HEK293 (cell line): Measurements from ENCODE around the gene NFE2L2.
A peak's percentile ranks its signal among the peaks of the same experiment; 100 is the strongest.

Source experiments
- FEZF1 ChIP-seq: fragments of 450-650 bp; formaldehyde crosslinking; IDR thresholded peaks from 2 replicates; pipeline ENCODE4 v1.5.1; 2016; ENCODE audit warnings: missing biosample characterization, missing genetic modification characterization
- GFI1B ChIP-seq: fragments of 450-650 bp; formaldehyde crosslinking; IDR thresholded peaks from 2 replicates; pipeline ENCODE4 v1.5.1; 2016; ENCODE audit warnings: missing biosample characterization, missing genetic modification characterization
- PRDM1 ChIP-seq: fragments of 450-650 bp; formaldehyde crosslinking; IDR thresholded peaks from 2 replicates; pipeline ENCODE4; 2016; ENCODE audit warnings: missing biosample characterization, missing genetic modification characterization
- SCRT1 ChIP-seq: fragments of 450-650 bp; formaldehyde crosslinking; IDR thresholded peaks from 2 replicates; pipeline ENCODE4 v1.5.1; 2016; ENCODE audit warnings: missing biosample characterization, missing genetic modification characterization, borderline replicate concordance
- SP2 ChIP-seq: fragments of 450-650 bp; formaldehyde crosslinking; IDR thresholded peaks from 2 replicates; pipeline ENCODE4 v1.5.1; 2016; ENCODE audit warnings: missing biosample characterization, missing genetic modification characterization
- YY1 ChIP-seq: fragments of 450-650 bp; formaldehyde crosslinking; IDR thresholded peaks from 2 replicates; pipeline ENCODE4 v1.5.1; 2018; ENCODE audit warnings: missing biosample characterization, missing genetic modification characterization
- ZBTB17 ChIP-seq: fragments of 450-650 bp; formaldehyde crosslinking; IDR thresholded peaks from 2 replicates; pipeline ENCODE4 v1.5.1; 2016; ENCODE audit warnings: missing biosample characterization, missing genetic modification characterization
- ZNF121 ChIP-seq: fragments of 450-650 bp; formaldehyde crosslinking; IDR thresholded peaks from 2 replicates; pipeline ENCODE4 v1.5.1; 2016; ENCODE audit warnings: missing biosample characterization, missing genetic modification characterization
- ZNF16 ChIP-seq: fragments of 450-650 bp; formaldehyde crosslinking; IDR thresholded peaks from 2 replicates; pipeline ENCODE4 v1.5.1; 2016; ENCODE audit warnings: low read depth, missing biosample characterization, missing genetic modification characterization
- ZNF174 ChIP-seq: fragments of 450-650 bp; formaldehyde crosslinking; IDR thresholded peaks from 2 replicates; pipeline ENCODE4 v1.5.0; 2017; ENCODE audit warnings: missing biosample characterization, mild to moderate bottlenecking, missing genetic modification characterization
- ZNF175 ChIP-seq: fragments of 450-650 bp; formaldehyde crosslinking; IDR thresholded peaks from 2 replicates; pipeline ENCODE4 v1.5.1; 2016; ENCODE audit warnings: missing biosample characterization, missing genetic modification characterization
- ZNF341 ChIP-seq: fragments of 450-650 bp; formaldehyde crosslinking; IDR thresholded peaks from 2 replicates; pipeline ENCODE4; 2016; ENCODE audit warnings: low read depth, missing biosample characterization, missing genetic modification characterization
- ZNF423 ChIP-seq: fragments of 450-650 bp; formaldehyde crosslinking; IDR thresholded peaks from 2 replicates; pipeline ENCODE4 v1.5.1; 2016; ENCODE audit warnings: missing biosample characterization, missing genetic modification characterization
- ZNF561 ChIP-seq: fragments of 450-650 bp; IDR thresholded peaks from 2 replicates; pipeline ENCODE4 v1.5.1; 2018; ENCODE audit warnings: missing biosample characterization, missing genetic modification characterization, borderline replicate concordance
- ZNF580 ChIP-seq: fragments of 450-650 bp; formaldehyde crosslinking; IDR thresholded peaks from 2 replicates; pipeline ENCODE4 v1.5.1; 2016; ENCODE audit warnings: missing biosample characterization, missing genetic modification characterization
- ZNF596 ChIP-seq: fragments of 450-650 bp; IDR thresholded peaks from 2 replicates; pipeline ENCODE4 v1.5.0; 2018; ENCODE audit warnings: missing biosample characterization, mild to moderate bottlenecking, missing genetic modification characterization, moderate library complexity
- ZNF654 ChIP-seq: fragments of 450-650 bp; formaldehyde crosslinking; IDR thresholded peaks from 2 replicates; pipeline ENCODE4 v1.5.1; 2016; ENCODE audit warnings: low read depth, missing biosample characterization, missing genetic modification characterization
- TF ChIP-seq, protein P1 (sequence below): fragments of 450-650 bp; formaldehyde crosslinking; IDR thresholded peaks from 2 replicates; pipeline ENCODE4 v1.5.1; 2016; ENCODE audit warnings: missing biosample characterization, missing genetic modification characterization
- TF ChIP-seq, protein P2 (sequence below): fragments of 450-650 bp; formaldehyde crosslinking; IDR thresholded peaks from 2 replicates; pipeline ENCODE4 v1.5.1; 2016; ENCODE audit warnings: missing biosample characterization, missing genetic modification characterization
- TF ChIP-seq, protein P3 (sequence below): fragments of 450-650 bp; formaldehyde crosslinking; IDR thresholded peaks from 2 replicates; pipeline ENCODE4 v1.5.1; 2016; ENCODE audit warnings: missing biosample characterization, missing genetic modification characterization, low read depth

Gene NFE2L2

DNA sequence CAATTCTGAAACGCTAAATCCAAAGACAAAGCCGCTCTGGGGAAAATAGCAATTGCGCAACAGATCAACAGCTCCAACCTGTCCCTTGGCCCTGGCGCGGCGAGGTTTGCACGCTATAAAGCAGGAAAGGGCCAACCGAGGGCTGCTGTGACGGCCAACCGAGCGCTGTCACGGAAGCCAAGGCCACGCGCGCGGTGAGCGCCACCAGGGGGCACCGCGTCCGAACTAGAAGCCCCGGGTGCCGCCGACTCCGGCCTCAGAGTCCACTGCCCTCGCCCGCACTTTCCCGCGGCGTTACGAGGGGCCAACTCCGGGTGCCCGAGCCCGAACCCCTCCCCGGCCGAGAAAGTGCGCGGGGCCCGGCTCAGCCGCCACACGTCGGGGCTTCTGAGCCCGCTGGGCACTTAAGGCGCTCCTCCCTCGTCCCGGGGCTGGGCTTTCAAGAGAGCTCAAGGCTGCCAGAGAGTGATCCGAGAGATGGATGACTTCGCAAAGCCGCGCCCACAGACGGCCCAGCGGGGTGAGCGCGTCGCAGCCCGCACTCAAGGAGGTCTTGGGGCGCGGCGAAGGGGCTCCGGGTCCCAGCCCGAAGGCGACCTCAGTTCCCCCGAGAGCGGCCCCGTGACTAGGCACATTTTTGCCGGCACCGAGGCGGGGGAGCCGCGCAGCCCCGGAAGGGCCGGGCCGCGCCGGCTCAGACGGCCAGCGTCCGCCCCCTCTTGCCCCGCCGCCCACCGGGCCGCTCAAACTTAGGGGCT lies 897 bp downstream of the NFE2L2 start (continued):
- TF ChIP-seq YY1 (tag by site-specific recombination) = peak; percentile 65
- TF ChIP-seq ZNF174 (tag by site-specific recombination) = no peak
- TF ChIP-seq ZNF580 (tag by site-specific recombination) = peak; percentile 47; the same call in 1 of the 2 replicates
- TF ChIP-seq ZNF121 (tag by site-specific recombination) = peak; percentile 48; the same call in 1 of the 2 replicates
- TF ChIP-seq GFI1B (tag by site-specific recombination) = peak; percentile 72
- no peak for TF ChIP-seq ZNF175 (tag by site-specific recombination)
- TF ChIP-seq ZNF596 = peak; percentile 50
- TF ChIP-seq SCRT1 (tag by site-specific recombination) = peak; percentile 50; the same call in 1 of the 2 replicates
- TF ChIP-seq, protein P1, sequence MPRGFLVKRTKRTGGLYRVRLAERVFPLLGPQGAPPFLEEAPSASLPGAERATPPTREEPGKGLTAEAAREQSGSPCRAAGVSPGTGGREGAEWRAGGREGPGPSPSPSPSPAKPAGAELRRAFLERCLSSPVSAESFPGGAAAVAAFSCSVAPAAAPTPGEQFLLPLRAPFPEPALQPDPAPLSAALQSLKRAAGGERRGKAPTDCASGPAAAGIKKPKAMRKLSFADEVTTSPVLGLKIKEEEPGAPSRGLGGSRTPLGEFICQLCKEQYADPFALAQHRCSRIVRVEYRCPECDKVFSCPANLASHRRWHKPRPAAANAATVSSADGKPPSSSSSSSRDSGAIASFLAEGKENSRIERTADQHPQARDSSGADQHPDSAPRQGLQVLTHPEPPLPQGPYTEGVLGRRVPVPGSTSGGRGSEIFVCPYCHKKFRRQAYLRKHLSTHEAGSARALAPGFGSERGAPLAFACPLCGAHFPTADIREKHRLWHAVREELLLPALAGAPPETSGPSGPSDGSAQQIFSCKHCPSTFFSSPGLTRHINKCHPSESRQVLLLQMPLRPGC (tag by site-specific recombination) = peak; percentile 79
- peak; percentile 94 for TF ChIP-seq ZBTB17 (tag by site-specific recombination)
- peak; percentile 75 for TF ChIP-seq FEZF1 (tag by site-specific recombination)
- TF ChIP-seq, protein P2, sequence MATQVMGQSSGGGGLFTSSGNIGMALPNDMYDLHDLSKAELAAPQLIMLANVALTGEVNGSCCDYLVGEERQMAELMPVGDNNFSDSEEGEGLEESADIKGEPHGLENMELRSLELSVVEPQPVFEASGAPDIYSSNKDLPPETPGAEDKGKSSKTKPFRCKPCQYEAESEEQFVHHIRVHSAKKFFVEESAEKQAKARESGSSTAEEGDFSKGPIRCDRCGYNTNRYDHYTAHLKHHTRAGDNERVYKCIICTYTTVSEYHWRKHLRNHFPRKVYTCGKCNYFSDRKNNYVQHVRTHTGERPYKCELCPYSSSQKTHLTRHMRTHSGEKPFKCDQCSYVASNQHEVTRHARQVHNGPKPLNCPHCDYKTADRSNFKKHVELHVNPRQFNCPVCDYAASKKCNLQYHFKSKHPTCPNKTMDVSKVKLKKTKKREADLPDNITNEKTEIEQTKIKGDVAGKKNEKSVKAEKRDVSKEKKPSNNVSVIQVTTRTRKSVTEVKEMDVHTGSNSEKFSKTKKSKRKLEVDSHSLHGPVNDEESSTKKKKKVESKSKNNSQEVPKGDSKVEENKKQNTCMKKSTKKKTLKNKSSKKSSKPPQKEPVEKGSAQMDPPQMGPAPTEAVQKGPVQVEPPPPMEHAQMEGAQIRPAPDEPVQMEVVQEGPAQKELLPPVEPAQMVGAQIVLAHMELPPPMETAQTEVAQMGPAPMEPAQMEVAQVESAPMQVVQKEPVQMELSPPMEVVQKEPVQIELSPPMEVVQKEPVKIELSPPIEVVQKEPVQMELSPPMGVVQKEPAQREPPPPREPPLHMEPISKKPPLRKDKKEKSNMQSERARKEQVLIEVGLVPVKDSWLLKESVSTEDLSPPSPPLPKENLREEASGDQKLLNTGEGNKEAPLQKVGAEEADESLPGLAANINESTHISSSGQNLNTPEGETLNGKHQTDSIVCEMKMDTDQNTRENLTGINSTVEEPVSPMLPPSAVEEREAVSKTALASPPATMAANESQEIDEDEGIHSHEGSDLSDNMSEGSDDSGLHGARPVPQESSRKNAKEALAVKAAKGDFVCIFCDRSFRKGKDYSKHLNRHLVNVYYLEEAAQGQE (tag by site-specific recombination) = peak; percentile 76
- TF ChIP-seq ZNF16 (tag by site-specific recombination) = no peak
- peak; percentile 57 for TF ChIP-seq SP2
- peak; percentile 40 for TF ChIP-seq ZNF654 (tag by site-specific recombination)
- TF ChIP-seq ZNF423 (tag by site-specific recombination) = no peak
- peak; percentile 74 for TF ChIP-seq ZNF341
- TF ChIP-seq, protein P3, sequence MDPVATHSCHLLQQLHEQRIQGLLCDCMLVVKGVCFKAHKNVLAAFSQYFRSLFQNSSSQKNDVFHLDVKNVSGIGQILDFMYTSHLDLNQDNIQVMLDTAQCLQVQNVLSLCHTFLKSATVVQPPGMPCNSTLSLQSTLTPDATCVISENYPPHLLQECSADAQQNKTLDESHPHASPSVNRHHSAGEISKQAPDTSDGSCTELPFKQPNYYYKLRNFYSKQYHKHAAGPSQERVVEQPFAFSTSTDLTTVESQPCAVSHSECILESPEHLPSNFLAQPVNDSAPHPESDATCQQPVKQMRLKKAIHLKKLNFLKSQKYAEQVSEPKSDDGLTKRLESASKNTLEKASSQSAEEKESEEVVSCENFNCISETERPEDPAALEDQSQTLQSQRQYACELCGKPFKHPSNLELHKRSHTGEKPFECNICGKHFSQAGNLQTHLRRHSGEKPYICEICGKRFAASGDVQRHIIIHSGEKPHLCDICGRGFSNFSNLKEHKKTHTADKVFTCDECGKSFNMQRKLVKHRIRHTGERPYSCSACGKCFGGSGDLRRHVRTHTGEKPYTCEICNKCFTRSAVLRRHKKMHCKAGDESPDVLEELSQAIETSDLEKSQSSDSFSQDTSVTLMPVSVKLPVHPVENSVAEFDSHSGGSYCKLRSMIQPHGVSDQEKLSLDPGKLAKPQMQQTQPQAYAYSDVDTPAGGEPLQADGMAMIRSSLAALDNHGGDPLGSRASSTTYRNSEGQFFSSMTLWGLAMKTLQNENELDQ (tag by site-specific recombination) = no peak
- TF ChIP-seq ZNF561 (tag by site-specific recombination) = peak; percentile 73; the same call in 1 of the 2 replicates
- TF ChIP-seq PRDM1 (tag by site-specific recombination) = peak; percentile 4; the same call in 1 of the 2 replicates
